ENCODE measurements around the gene ZFYVE28.

GRCh38 chr4:2371765-2372487, 46.5 kb downstream of the ZFYVE28 start:
- TF ChIP-seq CTCF (IDR thresholded peaks at IDR 0.05; ENCODE audit: control extremely low read depth in 1 of 3, insufficient read depth in 1 of 3, low read depth in 1 of 3, low read length in 3 of 3) (no peak), CEBPB (IDR thresholded peaks at IDR 0.05; ENCODE audit: low read depth, low read length) (no peak)

All from H1 (cell line).